Breast epithelium (tissue), 3 donors: ENCODE data around the gene CD86.

Experiments used
- CTCF ChIP-seq, 3 donors: fragments of 450-650 bp; IDR thresholded peaks; one replicate each; pipeline ENCODE4 v1.5.1; 2016 to 2017; ENCODE audit warnings: antibody characterized with exemption in 3 of 3, mild to moderate bottlenecking in 3 of 3, moderate library complexity in 3 of 3
- POLR2A ChIP-seq: fragments of 450-650 bp; IDR thresholded peaks from one replicate; pipeline ENCODE4 v1.6.1; 2016; ENCODE audit warnings: antibody characterized with exemption, mild to moderate bottlenecking, moderate library complexity
- POLR2AphosphoS5 ChIP-seq, 3 donors: sonication (generic); formaldehyde crosslinking; IDR thresholded peaks; one replicate each; pipeline ENCODE4 v1.6.1; 2017; ENCODE audit warnings: antibody characterized with exemption in 3 of 3

DNA sequence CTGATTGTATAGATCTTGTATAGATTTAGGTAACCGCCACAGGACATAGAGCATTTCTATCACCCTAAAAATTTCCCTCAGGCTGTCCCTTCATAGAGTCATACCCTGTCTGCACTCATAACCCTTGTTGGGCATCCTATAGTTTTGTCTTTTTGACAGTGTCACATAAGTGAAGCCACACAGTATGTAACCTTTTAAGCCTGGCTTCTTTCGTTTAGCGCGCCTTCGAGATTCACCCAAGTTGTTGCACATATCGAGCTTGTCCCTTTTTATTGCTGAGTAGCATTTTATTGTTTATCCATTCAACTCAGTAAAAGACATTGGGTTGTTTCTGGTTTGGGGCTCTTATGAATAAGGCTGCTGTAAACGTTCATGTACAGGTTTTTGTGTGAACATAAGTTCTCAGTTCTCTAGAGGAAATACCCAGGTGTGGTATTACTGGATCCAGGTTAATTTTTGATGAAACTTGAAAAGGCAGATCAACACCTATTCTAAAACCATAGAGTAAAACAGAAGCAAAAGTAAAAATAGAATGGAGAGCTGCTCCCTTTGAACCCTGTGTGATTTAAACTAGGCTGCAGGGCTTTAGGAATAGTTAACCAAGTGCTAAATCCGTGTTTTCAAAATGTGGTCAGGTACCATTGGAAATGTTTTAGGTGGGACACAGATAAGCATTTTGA, 49.5 kb downstream of the CD86 start:
- TF ChIP-seq CTCF (IDR thresholded peaks at IDR 0.05): no peak
- no peak for TF ChIP-seq POLR2A
- TF ChIP-seq POLR2AphosphoS5 (IDR thresholded peaks at IDR 0.05): no peak
